ENCODE measurements around the gene PPP3CB. TPM values are rescaled to one million over a fixed set of nuclear protein-coding genes. Genes with fewer than 3 reads are reported as not detected.

Gene PPP3CB
- total and polyA plus RNA-seq, 11 donors = 29.0 to 77.1 (median 62.3) TPM

GRCh38 chr10:73408061-73408460, 87.8 kb downstream of the PPP3CB start:
- Histone ChIP-seq H3K27ac (no peak overlapping the region), H3K27me3 (no peaks in the 10 kb centered on the region), H3K9me3 (no peaks in the 10 kb centered on the region), H3K36me3 (peaks cover 0 to 17% (median 6%) of the 10 kb centered on the region in 9 donors), H3K4me1 (peaks cover 0 to 61% (median 34%) of the 10 kb centered on the region in 12 donors), H3K4me3 (no peak overlapping the region)
- WGBS, 4 donors = 85 to 96% (median 92%) methylated on average over 5 of the region's 5 CpGs
- TF ChIP-seq POLR2A (IDR thresholded peaks at IDR 0.05) = no peak
- TF ChIP-seq CTCF (IDR thresholded peaks at IDR 0.05) = no peak
- DNase-seq (no peak), ATAC-seq (no peak)
- intact Hi-C loops (cut with DNase I) = no loop called here

- no peak overlapping the region for H3K27ac ChIP-seq
- TF ChIP-seq CTCF (IDR thresholded peaks at IDR 0.05) = no peak
- no peak for TF ChIP-seq POLR2A (IDR thresholded peaks at IDR 0.05)
- DNase-seq (no peak), ATAC-seq (no peak)
- H3K36me3 ChIP-seq = peaks cover 0 to 17% (median 6%) of the 10 kb centered on the region in 9 donors
- no peaks in the 10 kb centered on the region for H3K27me3 ChIP-seq
- 87 to 93% (median 89%) methylated on average over 1 of the region's 1 CpG for WGBS, 4 donors
- intact Hi-C loops (cut with DNase I) = no loop called here
- no peaks in the 10 kb centered on the region for H3K9me3 ChIP-seq
- no peak overlapping the region for H3K4me3 ChIP-seq
- H3K4me1 ChIP-seq = peaks cover 0 to 55% (median 29%) of the 10 kb centered on the region in 12 donors
Observed at GRCh38 chr10:73407495-73407894, 88.3 kb downstream of the PPP3CB start.

GRCh38 chr10:73406846-73407245, 89.0 kb downstream of the PPP3CB start:
- Histone ChIP-seq H3K27me3 (no peaks in the 10 kb centered on the region), H3K9me3 (no peaks in the 10 kb centered on the region), H3K4me3 (no peak overlapping the region), H3K4me1 (peaks cover 0 to 49% (median 23%) of the 10 kb centered on the region in 12 donors), H3K36me3 (peaks cover 0 to 17% (median 6%) of the 10 kb centered on the region in 9 donors), H3K27ac (no peak overlapping the region)
- DNase-seq (no peak), ATAC-seq (no peak)
- 68 to 72% (median 71%) methylated on average over 5 of the region's 5 CpGs for WGBS, 4 donors
- TF ChIP-seq POLR2A (IDR thresholded peaks at IDR 0.05) (no peak), CTCF (IDR thresholded peaks at IDR 0.05) (no peak)
- intact Hi-C loops (cut with DNase I) = no loop called here

- DNase-seq = no peak
- Histone ChIP-seq H3K27me3 (no peaks in the 10 kb centered on the region), H3K9me3 (no peaks in the 10 kb centered on the region), H3K4me1 (peaks cover 0 to 47% (median 20%) of the 10 kb centered on the region in 12 donors), H3K36me3 (peaks cover 0 to 18% (median 8%) of the 10 kb centered on the region in 9 donors), H3K27ac (no peak overlapping the region), H3K4me3 (no peak overlapping the region)
- WGBS, 4 donors = 72 to 82% (median 77%) methylated on average over 3 of the region's 3 CpGs
- no peak for TF ChIP-seq POLR2A (IDR thresholded peaks at IDR 0.05)
- no peak for TF ChIP-seq CTCF (IDR thresholded peaks at IDR 0.05)
- intact Hi-C loops (cut with DNase I) = no loop called here
- no peak for ATAC-seq
Observed at GRCh38 chr10:73405556-73405955, 90.3 kb downstream of the PPP3CB start.

Measured in heart left ventricle (tissue), 16 donors.